ENCODE results near the gene CD93.

Gene CD93

GRCh38 chr20:23086056-23086566, at the start of gene CD93:
CD93 (minus strand) TSS chr20:23086324; CDS start chr20:23086192, 132 bp downstream.
- no peaks in the 10 kb centered on the region for H3K4me1 Mint-ChIP-seq
- no peak for ATAC-seq (replicated peaks; ENCODE audit: extremely low read depth, poor library complexity, severe bottlenecking)
- H3K36me3 Mint-ChIP-seq (ENCODE audit: insufficient read depth), result no peaks in the 10 kb centered on the region
- H3K27me3 Mint-ChIP-seq, result peaks cover 19% of the 10 kb centered on the region
- H3K9me3 Mint-ChIP-seq, result no peaks in the 10 kb centered on the region
- H3K4me3 Mint-ChIP-seq, result no peak within 1 kb of the TSS
- DNase-seq (ENCODE audit: low spot score in 2 of 2), result no peak
- no peak within 1 kb of the TSS for H3K27ac Mint-ChIP-seq (ENCODE audit: low read depth)

GRCh38 chr20:23133560-23133998, 47.5 kb upstream of the CD93 start:
- H3K36me3 Mint-ChIP-seq (ENCODE audit: insufficient read depth), result no peaks in the 10 kb centered on the region
- no peaks in the 10 kb centered on the region for H3K27me3 Mint-ChIP-seq
- DNase-seq (ENCODE audit: low spot score in 2 of 2) (no peak), ATAC-seq (replicated peaks; ENCODE audit: extremely low read depth, poor library complexity, severe bottlenecking) (no peak)
- H3K4me1 Mint-ChIP-seq, result no peaks in the 10 kb centered on the region
- H3K9me3 Mint-ChIP-seq, result no peaks in the 10 kb centered on the region
- H3K4me3 Mint-ChIP-seq, result no peak overlapping the region
- H3K27ac Mint-ChIP-seq (ENCODE audit: low read depth), result no peak overlapping the region

GRCh38 chr20:23132930-23133559, 46.9 kb upstream of the CD93 start:
- ATAC-seq (replicated peaks; ENCODE audit: extremely low read depth, poor library complexity, severe bottlenecking) (no peak), DNase-seq (ENCODE audit: low spot score in 2 of 2) (no peak)
- Mint-ChIP-seq H3K27ac (ENCODE audit: low read depth) (no peak overlapping the region), H3K4me3 (no peak overlapping the region), H3K9me3 (no peaks in the 10 kb centered on the region), H3K4me1 (no peaks in the 10 kb centered on the region), H3K36me3 (ENCODE audit: insufficient read depth) (no peaks in the 10 kb centered on the region), H3K27me3 (no peaks in the 10 kb centered on the region)

GRCh38 chr20:23132293-23132929, 46.3 kb upstream of the CD93 start:
- H3K36me3 Mint-ChIP-seq (ENCODE audit: insufficient read depth), result no peaks in the 10 kb centered on the region
- ATAC-seq (replicated peaks; ENCODE audit: extremely low read depth, poor library complexity, severe bottlenecking) (no peak), DNase-seq (ENCODE audit: low spot score in 2 of 2) (no peak)
- H3K9me3 Mint-ChIP-seq, result no peaks in the 10 kb centered on the region
- no peaks in the 10 kb centered on the region for H3K27me3 Mint-ChIP-seq
- H3K4me1 Mint-ChIP-seq, result no peaks in the 10 kb centered on the region
- H3K27ac Mint-ChIP-seq (ENCODE audit: low read depth), result no peak overlapping the region
- H3K4me3 Mint-ChIP-seq, result no peak overlapping the region

- no peaks in the 10 kb centered on the region for H3K9me3 Mint-ChIP-seq
- no peaks in the 10 kb centered on the region for H3K27me3 Mint-ChIP-seq
- H3K4me3 Mint-ChIP-seq, result no peak overlapping the region
- H3K27ac Mint-ChIP-seq (ENCODE audit: low read depth), result no peak overlapping the region
- H3K36me3 Mint-ChIP-seq (ENCODE audit: insufficient read depth), result no peaks in the 10 kb centered on the region
- DNase-seq (ENCODE audit: low spot score in 2 of 2) (no peak), ATAC-seq (replicated peaks; ENCODE audit: extremely low read depth, poor library complexity, severe bottlenecking) (no peak)
- no peaks in the 10 kb centered on the region for H3K4me1 Mint-ChIP-seq
Measured at GRCh38 chr20:23131766-23132165, 45.6 kb upstream of the CD93 start.

- Mint-ChIP-seq H3K36me3 (ENCODE audit: insufficient read depth) (no peaks in the 10 kb centered on the region), H3K27ac (ENCODE audit: low read depth) (no peak overlapping the region), H3K9me3 (no peaks in the 10 kb centered on the region), H3K27me3 (no peaks in the 10 kb centered on the region), H3K4me1 (no peaks in the 10 kb centered on the region), H3K4me3 (no peak overlapping the region)
- DNase-seq (ENCODE audit: low spot score in 2 of 2), result no peak
- no peak for ATAC-seq (replicated peaks; ENCODE audit: extremely low read depth, poor library complexity, severe bottlenecking)
Measured at GRCh38 chr20:23130622-23131140, 44.6 kb upstream of the CD93 start.

- Mint-ChIP-seq H3K9me3 (no peaks in the 10 kb centered on the region), H3K4me1 (no peaks in the 10 kb centered on the region), H3K27ac (ENCODE audit: low read depth) (no peak overlapping the region), H3K36me3 (ENCODE audit: insufficient read depth) (no peaks in the 10 kb centered on the region), H3K27me3 (no peaks in the 10 kb centered on the region), H3K4me3 (no peak overlapping the region)
- ATAC-seq (replicated peaks; ENCODE audit: extremely low read depth, poor library complexity, severe bottlenecking), result no peak
- DNase-seq (ENCODE audit: low spot score in 2 of 2), result no peak
Measured at GRCh38 chr20:23129891-23130621, 43.9 kb upstream of the CD93 start.

GRCh38 chr20:23129266-23129665, 43.1 kb upstream of the CD93 start:
- DNase-seq (ENCODE audit: low spot score in 2 of 2) (no peak), ATAC-seq (replicated peaks; ENCODE audit: extremely low read depth, poor library complexity, severe bottlenecking) (no peak)
- no peaks in the 10 kb centered on the region for H3K4me1 Mint-ChIP-seq
- no peak overlapping the region for H3K4me3 Mint-ChIP-seq
- no peaks in the 10 kb centered on the region for H3K9me3 Mint-ChIP-seq
- H3K36me3 Mint-ChIP-seq (ENCODE audit: insufficient read depth), result no peaks in the 10 kb centered on the region
- no peaks in the 10 kb centered on the region for H3K27me3 Mint-ChIP-seq
- H3K27ac Mint-ChIP-seq (ENCODE audit: low read depth), result no peak overlapping the region

GRCh38 chr20:23128461-23129125, 42.5 kb upstream of the CD93 start:
- H3K4me1 Mint-ChIP-seq, result no peaks in the 10 kb centered on the region
- no peak for DNase-seq (ENCODE audit: low spot score in 2 of 2)
- H3K9me3 Mint-ChIP-seq, result no peaks in the 10 kb centered on the region
- H3K27me3 Mint-ChIP-seq, result no peaks in the 10 kb centered on the region
- H3K4me3 Mint-ChIP-seq, result no peak overlapping the region
- no peak for ATAC-seq (replicated peaks; ENCODE audit: extremely low read depth, poor library complexity, severe bottlenecking)
- H3K36me3 Mint-ChIP-seq (ENCODE audit: insufficient read depth), result no peaks in the 10 kb centered on the region
- no peak overlapping the region for H3K27ac Mint-ChIP-seq (ENCODE audit: low read depth)

GRCh38 chr20:23127506-23128279, 41.6 kb upstream of the CD93 start:
- Mint-ChIP-seq H3K27me3 (no peaks in the 10 kb centered on the region), H3K9me3 (no peaks in the 10 kb centered on the region), H3K4me1 (no peaks in the 10 kb centered on the region), H3K36me3 (ENCODE audit: insufficient read depth) (no peaks in the 10 kb centered on the region), H3K27ac (ENCODE audit: low read depth) (peak overlapping the region; percentile 37), H3K4me3 (no peak overlapping the region)
- DNase-seq (ENCODE audit: low spot score in 2 of 2) (no peak), ATAC-seq (replicated peaks; ENCODE audit: extremely low read depth, poor library complexity, severe bottlenecking) (no peak)

GRCh38 chr20:23126281-23127061, 40.3 kb upstream of the CD93 start:
- Mint-ChIP-seq H3K4me3 (no peak overlapping the region), H3K27ac (ENCODE audit: low read depth) (no peak overlapping the region), H3K27me3 (no peaks in the 10 kb centered on the region), H3K9me3 (no peaks in the 10 kb centered on the region), H3K36me3 (ENCODE audit: insufficient read depth) (peaks cover 2% of the 10 kb centered on the region), H3K4me1 (no peaks in the 10 kb centered on the region)
- ATAC-seq (replicated peaks; ENCODE audit: extremely low read depth, poor library complexity, severe bottlenecking), result no peak
- no peak for DNase-seq (ENCODE audit: low spot score in 2 of 2)
